GM23338 (cell line): ENCODE results near the gene TIMM50. TPM values are rescaled to one million over a fixed set of nuclear protein-coding genes. Genes with fewer than 3 reads are reported as not detected.

Experiments
- ATAC-seq: fragments of 200-7000 bp; cut with Tn5 transposase; 3 replicates; pipeline ENCODE4 v1.9.1; 2020
- DNase-seq: peaks from one replicate; pipeline ENCODE4 v3.0.0-alpha.2; 2015; ENCODE audit warnings: low spot score
- H2AFZ ChIP-seq: fragments of 200-600 bp; sonication (generic); 2 replicates; pipeline ENCODE4 v1.8.0; 2016; ENCODE audit warnings: antibody characterized with exemption, mild to moderate bottlenecking, moderate library complexity
- H3F3A ChIP-seq: fragments of 200-600 bp; sonication (generic); replicated peaks from 2 replicates; pipeline ENCODE4 v1.8.0; 2017; ENCODE audit warnings: antibody characterized with exemption, mixed run types, low read depth
- H3K27ac ChIP-seq: fragments of 200-600 bp; sonication (generic); 2 replicates; pipeline ENCODE4 v1.6.1; 2016; ENCODE audit warnings: low read depth
- H3K27me3 ChIP-seq: fragments of 200-600 bp; sonication (generic); 2 replicates; pipeline ENCODE4 v1.8.0; 2016; ENCODE audit warnings: mild to moderate bottlenecking, mixed run types, moderate library complexity; ENCODE audit not compliant: insufficient read depth
- H3K36me3 ChIP-seq: fragments of 200-600 bp; sonication (generic); 2 replicates; pipeline ENCODE4 v1.8.0; 2016; ENCODE audit warnings: mild to moderate bottlenecking; ENCODE audit not compliant: insufficient read depth
- H3K4me1 ChIP-seq: fragments of 200-600 bp; sonication (generic); 2 replicates; pipeline ENCODE4 v1.8.0; 2016; ENCODE audit warnings: mild to moderate bottlenecking, moderate library complexity; ENCODE audit not compliant: insufficient read depth
- H3K4me2 ChIP-seq: fragments of 200-600 bp; sonication (generic); 2 replicates; pipeline ENCODE4 v1.7.1; 2017; ENCODE audit warnings: mixed run types
- H3K4me3 ChIP-seq: fragments of 200-600 bp; sonication (generic); 2 replicates; pipeline ENCODE4 v1.6.1; 2016; ENCODE audit warnings: mixed run types
- H3K79me2 ChIP-seq: fragments of 200-600 bp; sonication (generic); replicated peaks from 2 replicates; pipeline ENCODE4 v1.8.0; 2017; ENCODE audit warnings: mild to moderate bottlenecking; ENCODE audit not compliant: insufficient read depth
- H3K9me2 ChIP-seq: fragments of 200-600 bp; sonication (generic); 2 replicates; pipeline ENCODE4 v1.8.0; 2017; ENCODE audit not compliant: insufficient read depth
- H4K20me1 ChIP-seq: fragments of 200-600 bp; sonication (generic); replicated peaks from 2 replicates; pipeline ENCODE4 v1.8.0; 2017; ENCODE audit warnings: mild to moderate bottlenecking; ENCODE audit not compliant: insufficient read depth
- H3K27ac Mint-ChIP-seq: 2 replicates; pipeline ENCODE4 v1.8.0; 2020; ENCODE audit warnings: inconsistent platforms, mild to moderate bottlenecking, moderate library complexity, mixed read lengths
- H3K27me3 Mint-ChIP-seq: 3 replicates; pipeline ENCODE4 v1.8.0; 2022; ENCODE audit warnings: low read depth, mild to moderate bottlenecking, moderate library complexity, mixed read lengths, inconsistent platforms; ENCODE audit not compliant: insufficient read depth, poor library complexity
- H3K36me3 Mint-ChIP-seq: 3 replicates; pipeline ENCODE4 v1.8.0; 2021; ENCODE audit warnings: low read depth, mild to moderate bottlenecking, inconsistent platforms, moderate library complexity, mixed read lengths
- H3K4me1 Mint-ChIP-seq: 3 replicates; pipeline ENCODE4 v1.8.0; 2020; ENCODE audit warnings: mild to moderate bottlenecking, inconsistent platforms, mixed read lengths
- H3K4me3 Mint-ChIP-seq: 3 replicates; pipeline ENCODE4 v1.8.0; 2021; ENCODE audit warnings: moderate library complexity, mild to moderate bottlenecking, inconsistent platforms, mixed read lengths
- H3K9me3 Mint-ChIP-seq: 3 replicates; pipeline ENCODE4 v1.8.0; 2020; ENCODE audit warnings: moderate library complexity, mild to moderate bottlenecking, inconsistent platforms, mixed read lengths
- CREB1 ChIP-seq: fragments of 250-450 bp; sonication (Bioruptor Pico); IDR thresholded peaks from 2 replicates; pipeline ENCODE4 v1.5.0; 2020; ENCODE audit warnings: low read depth, mild to moderate bottlenecking, moderate library complexity
- CTCF ChIP-seq, 2 experiments: fragments of 200-600 bp in 1 of 2; sonication (generic) in 1 of 2; conservative IDR thresholded peaks; 2 replicates each; pipeline versions ENCODE4 v1.5.1 to v1.6.1; 2016 to 2017; ENCODE audit warnings: antibody characterized with exemption in 2 of 2, low read depth in 2 of 2, mild to moderate bottlenecking in 2 of 2, moderate library complexity in 1 of 2
- ETS1 ChIP-seq: IDR thresholded peaks from 2 replicates; pipeline ENCODE4 v1.6.1; 2016; ENCODE audit warnings: antibody characterized with exemption
- EZH2phosphoT487 ChIP-seq: fragments of 200-600 bp; sonication (generic); IDR thresholded peaks from one replicate; pipeline ENCODE4 v1.8.1; 2018; ENCODE audit warnings: antibody characterized with exemption; ENCODE audit not compliant: unreplicated experiment
- JUNB ChIP-seq: IDR thresholded peaks from one replicate; pipeline ENCODE4 v1.6.1; 2016; ENCODE audit warnings: antibody characterized with exemption; ENCODE audit not compliant: unreplicated experiment
- POLR2AphosphoS5 ChIP-seq: IDR thresholded peaks from 2 replicates; pipeline ENCODE4 v1.6.1; 2016; ENCODE audit warnings: antibody characterized with exemption, low read depth
- STAT1 ChIP-seq: IDR thresholded peaks from one replicate; pipeline ENCODE4 v1.6.1; 2016; ENCODE audit warnings: antibody characterized with exemption; ENCODE audit not compliant: unreplicated experiment
- polyA plus RNA-seq: library from polyadenylated mRNA; unstranded; fragments of >200 nt; fragmentation: Nextera tagmentation; extraction: Ambion mirVana; gene quantifications from 2 replicates; pipeline ENCODE4 v1.2.1, GENCODE V29; 2016
- total RNA-seq: library from RNA; depleted of rRNA; stranded (reverse); fragments of >200 nt; shearing (Covaris generic); gene quantifications from 2 replicates; pipeline ENCODE4 v1.2.3, GENCODE V29; 2014

TIMM50 gene
- total and polyA plus RNA-seq, 2 experiments from 2014 or later: 119 to 139 TPM

GRCh38 chr19:39501340-39501739 is 20.7 kb downstream of the TIMM50 start (continued):
- TF ChIP-seq CTCF (conservative IDR thresholded peaks at IDR 0.05; ENCODE audit: low read depth in 2 of 2) (no peak), POLR2AphosphoS5 (no peak)

GRCh38 chr19:39502640-39503417 is 22.2 kb downstream of the TIMM50 start:
- Histone ChIP-seq H4K20me1 (no peaks in the 10 kb centered on the region), H3K4me2 (0 out of 2 replicates have a peak overlapping the region, but pooled peaks have one; percentile 38), H3K4me1 (peaks cover 3% of the 10 kb centered on the region; the same call in 1 of the 2 replicates), H3K27ac (no peak overlapping the region), H3K9me2 (0 out of 2 replicates have a peak, but pooled peaks cover 7% of the 10 kb centered on the region), H2AFZ (peak overlapping the region; percentile 81; the same call in 1 of the 2 replicates), H3F3A (peaks cover 18% of the 10 kb centered on the region), H3K79me2 (no peaks in the 10 kb centered on the region), H3K4me3 (0 out of 2 replicates have a peak overlapping the region, but pooled peaks have one; percentile 36), H3K36me3 (no peaks in the 10 kb centered on the region), H3K27me3 (peaks cover 96% of the 10 kb centered on the region)
- Mint-ChIP-seq H3K36me3 (peaks cover 18% of the 10 kb centered on the region), H3K4me3 (no peak overlapping the region), H3K9me3 (peaks cover 27% of the 10 kb centered on the region), H3K27me3 (peaks cover 92% of the 10 kb centered on the region), H3K27ac (no peak overlapping the region), H3K4me1 (peaks cover 14% of the 10 kb centered on the region)
- TF ChIP-seq CREB1 (CRISPR knock-in tag): peak; percentile 56
- peak; percentile 53 to 86 for TF ChIP-seq CTCF (conservative IDR thresholded peaks at IDR 0.05; ENCODE audit: low read depth in 2 of 2)
- TF ChIP-seq ETS1: no peak
- DNase-seq (peak; percentile 94), ATAC-seq (peak; percentile 14)

GRCh38 chr19:39506598-39506943 is 25.9 kb downstream of the TIMM50 start:
- Histone ChIP-seq H3F3A (peaks cover 20% of the 10 kb centered on the region; the same call in 1 of the 2 replicates), H3K9me2 (0 out of 2 replicates have a peak, but pooled peaks cover 7% of the 10 kb centered on the region), H3K4me3 (peak overlapping the region; percentile 79; the same call in 1 of the 2 replicates), H3K27ac (no peak overlapping the region), H3K79me2 (no peaks in the 10 kb centered on the region), H3K36me3 (no peaks in the 10 kb centered on the region), H3K4me1 (peaks cover 4% of the 10 kb centered on the region), H3K27me3 (peaks cover 83% of the 10 kb centered on the region), H3K4me2 (peak overlapping the region; percentile 43; the same call in 1 of the 2 replicates), H2AFZ (no peak overlapping the region), H4K20me1 (no peaks in the 10 kb centered on the region)
- H3K9me3 Mint-ChIP-seq: peaks cover 26% of the 10 kb centered on the region
- H3K4me1 Mint-ChIP-seq: peaks cover 6% of the 10 kb centered on the region
- peaks cover 75% of the 10 kb centered on the region for H3K27me3 Mint-ChIP-seq
- H3K36me3 Mint-ChIP-seq: peaks cover 14% of the 10 kb centered on the region
- DNase-seq: no peak
- H3K27ac Mint-ChIP-seq: no peak overlapping the region
- peak overlapping the region; percentile 52; the same call in 2 of the 3 replicates for H3K4me3 Mint-ChIP-seq
- no peak for ATAC-seq
- no peak for TF ChIP-seq EZH2phosphoT487
- no peak for TF ChIP-seq STAT1
- TF ChIP-seq JUNB: no peak
